ENCODE results near the gene NSMCE1. TPM values are rescaled to one million over a fixed set of nuclear protein-coding genes. Genes with fewer than 3 reads are reported as not detected.
A peak's percentile ranks its signal among the peaks of the same experiment; 100 is the strongest.
"Not testable (repeated sequence)": the region's sequence is repeated elsewhere in the genome, so short reads cannot be mapped to it uniquely, and the experiment has no call there.

Gene NSMCE1
- total RNA-seq, 1 donor from 2014 or later: 53.0 TPM

GRCh38 chr16:27264151-27264550 is 4.4 kb downstream of the NSMCE1 start:
- peak; percentile 48 to 60 for ATAC-seq
- Histone ChIP-seq H3K27ac (no peak overlapping the region), H3K27me3 (ENCODE audit: low read depth) (no peaks in the 10 kb centered on the region), H3K36me3 (no peaks in the 10 kb centered on the region), H3K9me3 (no peaks in the 10 kb centered on the region), H3K4me1 (peaks cover 12% of the 10 kb centered on the region), H3K4me3 (no peak overlapping the region)
- TF ChIP-seq CTCF (IDR thresholded peaks at IDR 0.05): no peak
- intact Hi-C loops (cut with DNase I): no loop called here
- DNase-seq: no peak

- peaks cover 17% of the 10 kb centered on the region for H3K4me1 ChIP-seq
- ATAC-seq; H3K27ac ChIP-seq; H3K27me3 ChIP-seq (ENCODE audit: low read depth); H3K36me3 ChIP-seq; intact Hi-C loops (cut with DNase I); H3K4me3 ChIP-seq; DNase-seq; H3K9me3 ChIP-seq: not testable (repeated sequence)
Measured at GRCh38 chr16:27262904-27263423, 5.6 kb downstream of the NSMCE1 start.

GRCh38 chr16:27259710-27260109 is 8.9 kb downstream of the NSMCE1 start:
- ATAC-seq (no peak), DNase-seq (no peak)
- Histone ChIP-seq H3K9me3 (no peaks in the 10 kb centered on the region), H3K4me3 (no peak overlapping the region), H3K27me3 (ENCODE audit: low read depth) (no peaks in the 10 kb centered on the region), H3K27ac (peak overlapping the region; percentile 68), H3K4me1 (peaks cover 28% of the 10 kb centered on the region), H3K36me3 (peaks cover 25% of the 10 kb centered on the region)
- intact Hi-C loops (cut with DNase I): no loop called here
- no peak for TF ChIP-seq CTCF (IDR thresholded peaks at IDR 0.05)

GRCh38 chr16:27258241-27258734 is 10.3 kb downstream of the NSMCE1 start:
- H3K27me3 ChIP-seq (ENCODE audit: low read depth): no peaks in the 10 kb centered on the region
- ATAC-seq (peak; percentile 66), DNase-seq (no peak)
- intact Hi-C loops (cut with DNase I): no loop called here
- H3K27ac ChIP-seq: peak overlapping the region; percentile 68
- peaks cover 25% of the 10 kb centered on the region for H3K36me3 ChIP-seq
- no peaks in the 10 kb centered on the region for H3K9me3 ChIP-seq
- TF ChIP-seq CTCF (IDR thresholded peaks at IDR 0.05): no peak
- H3K4me3 ChIP-seq: no peak overlapping the region
- H3K4me1 ChIP-seq: peaks cover 42% of the 10 kb centered on the region

GRCh38 chr16:27257271-27257670 is 11.3 kb downstream of the NSMCE1 start:
- DNase-seq (no peak), ATAC-seq (no peak)
- no peaks in the 10 kb centered on the region for H3K27me3 ChIP-seq (ENCODE audit: low read depth)
- no peak overlapping the region for H3K4me3 ChIP-seq
- intact Hi-C loops (cut with DNase I): no loop called here
- peaks cover 45% of the 10 kb centered on the region for H3K4me1 ChIP-seq
- peaks cover 25% of the 10 kb centered on the region for H3K36me3 ChIP-seq
- no peaks in the 10 kb centered on the region for H3K9me3 ChIP-seq
- no peak for TF ChIP-seq CTCF (IDR thresholded peaks at IDR 0.05)
- peak overlapping the region; percentile 68 for H3K27ac ChIP-seq

GRCh38 chr16:27256861-27257260 is 11.7 kb downstream of the NSMCE1 start:
- Histone ChIP-seq H3K4me1 (peaks cover 45% of the 10 kb centered on the region), H3K27ac (no peak overlapping the region), H3K4me3 (no peak overlapping the region), H3K27me3 (ENCODE audit: low read depth) (no peaks in the 10 kb centered on the region), H3K9me3 (no peaks in the 10 kb centered on the region), H3K36me3 (peaks cover 25% of the 10 kb centered on the region)
- ATAC-seq (no peak), DNase-seq (no peak)
- TF ChIP-seq CTCF (IDR thresholded peaks at IDR 0.05): no peak
- intact Hi-C loops (cut with DNase I): no loop called here
